Activated CD8-positive, alpha-beta T cell treated with anti-CD3 and anti-CD28 coated beads, Interleukin-2, amount 10 ng/mL, durations not matched to agents 7 days and 5 days (primary cell): ENCODE results near the gene TRIM67. TPM values are rescaled to one million over a fixed set of nuclear protein-coding genes. Genes with fewer than 3 reads are reported as not detected.
"Not testable (repeated sequence)": the region's sequence is repeated elsewhere in the genome, so short reads cannot be mapped to it uniquely, and the experiment has no call there.

Experiments used
- ATAC-seq: fragments of 150-1000 bp; cut with Tn5 transposase; one replicate; pipeline ENCODE4 v1.10.0; 2021; ENCODE audit warnings: moderate library complexity
- CTCF ChIA-PET: fragments of 350-600 bp; sonication (Branson Sonifier 250); formaldehyde crosslinking; loops from one replicate; lab custom pipeline; 2021; ENCODE audit warnings: antibody characterized with exemption; lab: Charles Lee
- POLR2A ChIA-PET: fragments of 350-600 bp; sonication (Branson Sonifier 250); formaldehyde crosslinking; loops from one replicate; lab custom pipeline; 2021; ENCODE audit warnings: antibody characterized with exemption; lab: Charles Lee
- DNase-seq: peaks from one replicate; pipeline ENCODE4 v3.0.0-alpha.2; 2020
- H3K27ac Mint-ChIP-seq: one replicate; pipeline ENCODE4 v1.8.0; 2021; ENCODE audit warnings: mild to moderate bottlenecking, mixed read lengths
- H3K27me3 Mint-ChIP-seq: one replicate; pipeline ENCODE4 v1.8.0; 2021; ENCODE audit warnings: low read depth, mixed read lengths
- H3K36me3 Mint-ChIP-seq: one replicate; pipeline ENCODE4 v1.8.0; 2021; ENCODE audit warnings: low read depth, mixed read lengths
- H3K4me1 Mint-ChIP-seq: one replicate; pipeline ENCODE4 v1.8.0; 2021; ENCODE audit warnings: low read depth, mixed read lengths
- H3K4me3 Mint-ChIP-seq: one replicate; pipeline ENCODE4 v1.8.0; 2021; ENCODE audit warnings: mild to moderate bottlenecking, mixed read lengths
- H3K9me3 Mint-ChIP-seq: one replicate; pipeline ENCODE4 v1.8.0; 2022; ENCODE audit warnings: mixed read lengths; ENCODE audit not compliant: insufficient read depth
- total RNA-seq, 2 experiments: library from RNA; stranded (reverse); gene quantifications; one replicate each; pipeline ENCODE4 v1.2.3, GENCODE V29; 2021

TRIM67 gene
- not detected for total RNA-seq

GRCh38 chr1:231161667-231162296 is at the start of gene TRIM67:
Gene TRIM67 (plus strand): TSS chr1:231162058. CDS start chr1:231162970, 912 bp downstream.
- POLR2A ChIA-PET = no interaction called here
- no peaks in the 10 kb centered on the region for H3K9me3 Mint-ChIP-seq
- H3K27ac Mint-ChIP-seq = no peak within 1 kb of the TSS
- peaks cover 2% of the 10 kb centered on the region for H3K4me1 Mint-ChIP-seq
- CTCF ChIA-PET = interaction anchor here (0.6 kb wide), 1 partner anchor 662 kb away, joined by 3 read pairs; no protein-coding TSS in a partner anchor
- ATAC-seq (no peak), DNase-seq (no peak)
- H3K36me3 Mint-ChIP-seq = no peaks in the 10 kb centered on the region
- no peak within 1 kb of the TSS for H3K4me3 Mint-ChIP-seq
- H3K27me3 Mint-ChIP-seq = peaks cover 64% of the 10 kb centered on the region

DNA sequence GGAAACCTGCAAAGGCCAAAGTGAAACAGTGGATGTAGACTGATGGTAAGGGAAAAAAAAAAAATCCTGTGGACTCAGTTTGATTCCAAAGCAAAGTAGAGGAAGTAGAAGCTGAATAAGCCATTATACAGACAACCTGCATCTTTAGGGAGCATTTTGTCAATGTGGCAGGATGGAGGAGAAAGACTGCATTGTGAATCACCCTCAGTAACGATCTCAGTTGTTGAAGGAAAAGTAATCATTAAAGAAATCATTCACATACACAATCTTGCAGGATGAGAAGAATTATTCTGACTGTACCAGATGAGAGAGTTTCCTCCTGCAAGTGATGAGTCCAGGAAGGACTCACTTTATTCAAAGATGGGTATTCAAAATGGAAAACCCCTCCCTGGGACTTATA is 45.1 kb upstream of the TRIM67 start:
- POLR2A ChIA-PET = no interaction called here

GRCh38 chr1:231118704-231119453 is 43.0 kb upstream of the TRIM67 start:
- Mint-ChIP-seq H3K9me3 (no peaks in the 10 kb centered on the region), H3K4me1 (no peaks in the 10 kb centered on the region), H3K36me3 (no peaks in the 10 kb centered on the region), H3K27ac (no peak overlapping the region), H3K27me3 (peaks cover 25% of the 10 kb centered on the region), H3K4me3 (no peak overlapping the region)
- ATAC-seq (no peak), DNase-seq (no peak)
- CTCF ChIA-PET = no interaction called here
- POLR2A ChIA-PET = no interaction called here

More for the DNA sequence above, 45.1 kb upstream of the TRIM67 start:
- Mint-ChIP-seq H3K4me1 (no peaks in the 10 kb centered on the region), H3K4me3 (no peak overlapping the region), H3K36me3 (no peaks in the 10 kb centered on the region), H3K9me3 (no peaks in the 10 kb centered on the region), H3K27me3 (peaks cover 35% of the 10 kb centered on the region), H3K27ac (no peak overlapping the region)
- CTCF ChIA-PET = no interaction called here
- no peak for DNase-seq
- no peak for ATAC-seq

- DNase-seq = no peak
- POLR2A ChIA-PET = no interaction called here
- H3K27me3 Mint-ChIP-seq = peaks cover 20% of the 10 kb centered on the region
- H3K36me3 Mint-ChIP-seq = no peaks in the 10 kb centered on the region
- no peak overlapping the region for H3K4me3 Mint-ChIP-seq
- CTCF ChIA-PET = no interaction called here
- no peak for ATAC-seq
- no peaks in the 10 kb centered on the region for H3K4me1 Mint-ChIP-seq
- H3K27ac Mint-ChIP-seq = no peak overlapping the region
- no peaks in the 10 kb centered on the region for H3K9me3 Mint-ChIP-seq
These were observed 40.3 kb upstream of the TRIM67 start for GRCh38 chr1:231121533-231121932.

- no peak for ATAC-seq
- ChIA-PET CTCF (no interaction called here), POLR2A (no interaction called here)
- peaks cover 20% of the 10 kb centered on the region for H3K27me3 Mint-ChIP-seq
- no peaks in the 10 kb centered on the region for H3K9me3 Mint-ChIP-seq
- H3K27ac Mint-ChIP-seq = no peak overlapping the region
- no peaks in the 10 kb centered on the region for H3K4me1 Mint-ChIP-seq
- H3K36me3 Mint-ChIP-seq = no peaks in the 10 kb centered on the region
- H3K4me3 Mint-ChIP-seq = no peak overlapping the region
- DNase-seq = no peak
These were observed 39.7 kb upstream of the TRIM67 start for GRCh38 chr1:231122143-231122542.

- no peak for DNase-seq
- H3K9me3 Mint-ChIP-seq = no peaks in the 10 kb centered on the region
- POLR2A ChIA-PET = no interaction called here
- H3K27me3 Mint-ChIP-seq = peaks cover 6% of the 10 kb centered on the region
- no peak for ATAC-seq
- H3K4me3 Mint-ChIP-seq = no peak overlapping the region
- no peak overlapping the region for H3K27ac Mint-ChIP-seq
- no peaks in the 10 kb centered on the region for H3K36me3 Mint-ChIP-seq
- CTCF ChIA-PET = interaction anchor here (0.9 kb wide), 1 partner anchor 34 kb away, joined by 3 read pairs; no protein-coding TSS in a partner anchor
- H3K4me1 Mint-ChIP-seq = no peaks in the 10 kb centered on the region
These were observed 37.1 kb upstream of the TRIM67 start for GRCh38 chr1:231124746-231125145.

- CTCF ChIA-PET = no interaction called here
- no peaks in the 10 kb centered on the region for H3K4me1 Mint-ChIP-seq
These were observed 35.8 kb upstream of the TRIM67 start for GRCh38 chr1:231125972-231126580.

GRCh38 chr1:231127106-231127505 is 34.8 kb upstream of the TRIM67 start:
- H3K4me3 Mint-ChIP-seq, POLR2A ChIA-PET, DNase-seq, H3K27ac Mint-ChIP-seq, ATAC-seq, CTCF ChIA-PET, H3K27me3 Mint-ChIP-seq, H3K36me3 Mint-ChIP-seq, H3K9me3 Mint-ChIP-seq, H3K4me1 Mint-ChIP-seq: not testable (repeated sequence)

More at GRCh38 chr1:231125972-231126580, 35.8 kb upstream of the TRIM67 start:
- no peaks in the 10 kb centered on the region for H3K36me3 Mint-ChIP-seq
- no peak overlapping the region for H3K4me3 Mint-ChIP-seq
- H3K9me3 Mint-ChIP-seq = no peaks in the 10 kb centered on the region
- DNase-seq = no peak
- ATAC-seq = no peak
- no peaks in the 10 kb centered on the region for H3K27me3 Mint-ChIP-seq
- POLR2A ChIA-PET = no interaction called here
- H3K27ac Mint-ChIP-seq = no peak overlapping the region

GRCh38 chr1:231128471-231128870 is 33.4 kb upstream of the TRIM67 start:
- H3K4me1 Mint-ChIP-seq, DNase-seq, H3K4me3 Mint-ChIP-seq, H3K9me3 Mint-ChIP-seq, H3K27me3 Mint-ChIP-seq, ATAC-seq, CTCF ChIA-PET, H3K27ac Mint-ChIP-seq, POLR2A ChIA-PET, H3K36me3 Mint-ChIP-seq: not testable (repeated sequence)

GRCh38 chr1:231130544-231130943 is 31.3 kb upstream of the TRIM67 start:
- Mint-ChIP-seq H3K9me3 (no peaks in the 10 kb centered on the region), H3K4me1 (no peaks in the 10 kb centered on the region)

GRCh38 chr1:231132591-231132990 is 29.3 kb upstream of the TRIM67 start:
- H3K36me3 Mint-ChIP-seq, ATAC-seq, H3K27ac Mint-ChIP-seq, H3K4me3 Mint-ChIP-seq, DNase-seq, H3K27me3 Mint-ChIP-seq, CTCF ChIA-PET, POLR2A ChIA-PET, H3K9me3 Mint-ChIP-seq, H3K4me1 Mint-ChIP-seq: not testable (repeated sequence)

More at GRCh38 chr1:231130544-231130943, 31.3 kb upstream of the TRIM67 start:
- H3K27me3 Mint-ChIP-seq = no peaks in the 10 kb centered on the region
- H3K4me3 Mint-ChIP-seq = no peak overlapping the region
- DNase-seq (no peak), ATAC-seq (no peak)
- no peak overlapping the region for H3K27ac Mint-ChIP-seq
- ChIA-PET CTCF (no interaction called here), POLR2A (no interaction called here)
- no peaks in the 10 kb centered on the region for H3K36me3 Mint-ChIP-seq

DNA sequence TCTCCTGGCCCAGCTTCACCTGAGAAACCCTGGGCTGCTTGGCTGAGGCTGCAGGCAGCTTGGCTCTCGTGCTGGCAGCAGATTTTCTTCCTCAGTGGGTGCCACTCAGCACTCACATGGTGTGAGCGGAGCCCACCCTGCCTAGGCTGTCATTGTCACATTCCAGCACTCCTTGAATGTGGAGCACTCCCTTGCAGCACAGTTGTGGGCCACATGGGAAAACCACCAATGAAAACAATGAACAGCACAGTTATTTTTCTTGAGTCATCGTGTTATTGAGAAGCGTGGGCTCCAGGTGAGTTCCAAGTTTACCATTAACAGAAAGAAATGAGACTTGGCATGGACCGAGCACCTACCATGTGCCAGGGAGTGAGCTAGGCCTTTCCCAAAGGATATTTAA is 27.2 kb upstream of the TRIM67 start:
- H3K4me3 Mint-ChIP-seq = no peak overlapping the region

More for the DNA sequence above, 27.2 kb upstream of the TRIM67 start:
- Mint-ChIP-seq H3K9me3 (no peaks in the 10 kb centered on the region), H3K27ac (no peak overlapping the region), H3K27me3 (no peaks in the 10 kb centered on the region), H3K4me1 (peaks cover 7% of the 10 kb centered on the region), H3K36me3 (no peaks in the 10 kb centered on the region)
- ChIA-PET CTCF (no interaction called here), POLR2A (no interaction called here)
- ATAC-seq (no peak), DNase-seq (no peak)
